HepG2 (cell line): Measurements from ENCODE around the gene RBP4. TPM values are rescaled to one million over a fixed set of nuclear protein-coding genes. Genes with fewer than 3 reads are reported as not detected.

Experiments used
- CREB3 ChIP-seq: sonication (generic); formaldehyde crosslinking; IDR thresholded peaks from 2 replicates; pipeline ENCODE4 v1.5.0; 2020; ENCODE audit warnings: missing genetic modification reagents
- MEF2D ChIP-seq: sonication (generic); formaldehyde crosslinking; IDR thresholded peaks from 2 replicates; pipeline ENCODE4 v1.5.1; 2020; ENCODE audit warnings: mild to moderate bottlenecking, missing genetic modification reagents
- POLR2A ChIP-seq, 2 experiments: IDR thresholded peaks; 2 replicates each; pipeline ENCODE4 v1.6.1; 2011; ENCODE audit warnings: low read depth in 2 of 2, low read length in 2 of 2, mild to moderate bottlenecking in 1 of 2, moderate library complexity in 1 of 2; ENCODE audit not compliant: insufficient read depth in 1 of 2
- SAFB2 ChIP-seq: sonication (generic); formaldehyde crosslinking; IDR thresholded peaks from 2 replicates; pipeline ENCODE4 v1.5.1; 2020; ENCODE audit warnings: missing genetic modification reagents, low read depth, mild to moderate bottlenecking, borderline replicate concordance
- SP2 ChIP-seq: sonication (generic); formaldehyde crosslinking; IDR thresholded peaks from 2 replicates; pipeline ENCODE4 v1.5.1; 2020; ENCODE audit warnings: mild to moderate bottlenecking, missing genetic modification reagents
- SRF ChIP-seq: IDR thresholded peaks from 2 replicates; pipeline ENCODE4 v1.6.1; 2011; ENCODE audit warnings: mild to moderate bottlenecking, low read depth, low read length, moderate library complexity
- TBX3 ChIP-seq: fragments of 450-650 bp; IDR thresholded peaks from 2 replicates; pipeline ENCODE4 v1.6.1; 2017; ENCODE audit warnings: antibody characterized with exemption, mild to moderate bottlenecking, inconsistent platforms, borderline replicate concordance
- TFDP1 ChIP-seq: IDR thresholded peaks from 2 replicates; pipeline ENCODE4 v1.6.1; 2016; ENCODE audit warnings: missing compliant biosample characterization, missing genetic modification reagents, borderline replicate concordance
- USF2 ChIP-seq, 2 experiments: sonication (generic) in 1 of 2; formaldehyde crosslinking in 1 of 2; IDR thresholded peaks; 2 replicates each; pipeline versions ENCODE4 v1.5.1 to v1.6.1; 2011 to 2020; ENCODE audit warnings: borderline replicate concordance in 1 of 2, low read depth in 1 of 2, low read length in 1 of 2, mild to moderate bottlenecking in 1 of 2, missing genetic modification reagents in 1 of 2, moderate library complexity in 1 of 2
- ZKSCAN5 ChIP-seq: sonication (generic); formaldehyde crosslinking; IDR thresholded peaks from 2 replicates; pipeline ENCODE4 v1.5.1; 2020; ENCODE audit warnings: mild to moderate bottlenecking, missing genetic modification reagents
- ZNF292 ChIP-seq: sonication (generic); formaldehyde crosslinking; IDR thresholded peaks from 2 replicates; pipeline ENCODE4 v1.8.1; 2022; ENCODE audit warnings: mild to moderate bottlenecking, low read depth, missing genetic modification reagents, borderline replicate concordance
- ZNF296 ChIP-seq: sonication (generic); formaldehyde crosslinking; conservative IDR thresholded peaks from 2 replicates; pipeline ENCODE4 v1.5.0; 2020; ENCODE audit warnings: mild to moderate bottlenecking, missing genetic modification reagents
- ZNF749 ChIP-seq: sonication (generic); formaldehyde crosslinking; IDR thresholded peaks from 2 replicates; pipeline ENCODE4 v1.8.0; 2022; ENCODE audit warnings: mild to moderate bottlenecking, missing genetic modification reagents, moderate library complexity, borderline replicate concordance
- ZNF768 ChIP-seq: sonication (generic); formaldehyde crosslinking; IDR thresholded peaks from 2 replicates; pipeline ENCODE4 v1.4.0; 2020; ENCODE audit warnings: missing genetic modification reagents
- polyA plus RNA-seq, 8 experiments: library from polyadenylated mRNA; depleted of rRNA in 3 of 8; stranded (reverse) in 7 of 8; unstranded in 1 of 8; fragments of >200 nt; fragmentation: Illumina TruSeq in 4 of 8; extraction: Trizol in 4 of 8; gene quantifications; 2 replicates each; pipeline versions ENCODE4 v1.2.1 to v1.2.3, GENCODE V29; 2011 to 2016; ENCODE audit warnings: low read depth in 4 of 8, missing spikeins in 1 of 8, mixed read lengths in 1 of 8; ENCODE audit not compliant: insufficient read depth in 1 of 8
- total RNA-seq, 5 experiments: library from RNA; depleted of rRNA; stranded (reverse); fragments of >200 nt; fragmentation: Illumina TruSeq; extraction: Trizol; gene quantifications; 2 replicates each; pipeline ENCODE4 v1.2.3, GENCODE V29; 2016; ENCODE audit warnings: low read depth in 1 of 5
- TF ChIP-seq, protein P1 (sequence below): sonication (generic); formaldehyde crosslinking; IDR thresholded peaks from 2 replicates; pipeline ENCODE4 v1.5.1; 2020; ENCODE audit warnings: mild to moderate bottlenecking, missing genetic modification reagents, borderline replicate concordance
- TF ChIP-seq, protein P2 (sequence below): sonication (generic); formaldehyde crosslinking; IDR thresholded peaks from 2 replicates; pipeline ENCODE4 v1.5.1; 2020; ENCODE audit warnings: missing genetic modification reagents, mild to moderate bottlenecking, borderline replicate concordance
- TF ChIP-seq, protein P3 (sequence below): sonication (generic); formaldehyde crosslinking; IDR thresholded peaks from 2 replicates; pipeline ENCODE4 v1.4.0; 2020; ENCODE audit warnings: missing genetic modification reagents, borderline replicate concordance

Gene RBP4
- total and polyA plus RNA-seq, 2 of the 13 experiments (the other 11 are each of a cell fraction or from before 2014, with no cell fraction given) = 642 to 931 TPM

DNA sequence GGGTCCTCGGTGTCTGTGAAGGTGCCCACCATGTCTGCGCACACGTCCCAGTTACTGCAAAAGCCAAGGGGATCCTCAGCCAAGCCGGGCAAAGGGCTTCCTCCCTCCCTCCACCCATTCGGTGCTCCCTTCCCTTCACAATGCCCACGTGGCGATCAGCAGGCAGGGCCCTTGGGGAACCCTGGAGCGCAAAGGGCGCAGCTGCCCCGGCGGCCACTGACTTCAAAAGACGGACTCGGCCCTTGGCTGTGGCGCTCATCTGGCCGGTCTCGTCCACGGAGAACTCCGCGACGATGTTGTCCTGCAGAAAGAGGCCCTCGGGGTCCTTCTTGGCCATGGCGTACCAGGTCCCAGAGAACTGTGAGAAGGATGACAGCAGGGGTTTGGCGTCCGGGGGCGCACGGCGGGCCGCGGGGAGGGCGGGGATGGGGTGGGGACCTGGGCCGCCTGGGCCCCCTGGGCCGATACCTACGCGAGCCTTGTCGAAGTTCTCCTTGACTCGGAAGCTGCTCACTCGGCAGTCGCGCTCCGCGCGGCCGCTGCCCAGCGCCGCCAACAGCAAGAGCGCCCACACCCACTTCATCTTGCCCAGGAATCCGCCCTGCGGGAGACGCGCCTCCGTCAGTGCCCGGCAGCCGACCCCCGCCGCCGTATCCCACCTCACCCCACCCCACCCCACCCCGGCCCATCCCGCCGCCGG, 439 bp downstream of the RBP4 start (continued):
- TF ChIP-seq, protein P1, sequence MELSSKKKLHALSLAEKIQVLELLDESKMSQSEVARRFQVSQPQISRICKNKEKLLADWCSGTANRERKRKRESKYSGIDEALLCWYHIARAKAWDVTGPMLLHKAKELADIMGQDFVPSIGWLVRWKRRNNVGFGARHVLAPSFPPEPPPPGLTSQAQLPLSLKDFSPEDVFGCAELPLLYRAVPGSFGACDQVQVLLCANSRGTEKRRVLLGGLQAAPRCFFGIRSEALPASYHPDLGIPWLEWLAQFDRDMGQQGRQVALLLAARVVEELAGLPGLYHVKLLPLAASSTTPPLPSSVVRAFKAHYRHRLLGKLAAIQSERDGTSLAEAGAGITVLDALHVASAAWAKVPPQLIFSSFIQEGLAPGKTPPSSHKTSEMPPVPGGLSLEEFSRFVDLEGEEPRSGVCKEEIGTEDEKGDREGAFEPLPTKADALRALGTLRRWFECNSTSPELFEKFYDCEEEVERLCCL = no peak
- no peak for TF ChIP-seq ZKSCAN5 (CRISPR knock-in tag)
- no peak for TF ChIP-seq SRF
- TF ChIP-seq CREB3 = 0 out of 2 replicates have a peak, but pooled peaks have one; percentile 6
- TF ChIP-seq MEF2D (CRISPR knock-in tag) = no peak; the same call in 1 of the 2 replicates
- no peak for TF ChIP-seq ZNF768 (CRISPR knock-in tag)
- no peak for TF ChIP-seq SAFB2
- no peak for TF ChIP-seq ZNF749
- 0 out of 2 replicates have a peak, but pooled peaks have one; percentile 30 for TF ChIP-seq TFDP1 (CRISPR knock-in tag)
- TF ChIP-seq ZNF292 (CRISPR knock-in tag) = no peak
- TF ChIP-seq TBX3 = no peak
- no peak for TF ChIP-seq USF2 (IDR thresholded peaks at IDR 0.05; ENCODE audit: low read depth, low read length)
- TF ChIP-seq USF2 (CRISPR knock-in tag; IDR thresholded peaks at IDR 0.05; ENCODE audit: borderline replicate concordance) = no peak
- TF ChIP-seq, protein P2, sequence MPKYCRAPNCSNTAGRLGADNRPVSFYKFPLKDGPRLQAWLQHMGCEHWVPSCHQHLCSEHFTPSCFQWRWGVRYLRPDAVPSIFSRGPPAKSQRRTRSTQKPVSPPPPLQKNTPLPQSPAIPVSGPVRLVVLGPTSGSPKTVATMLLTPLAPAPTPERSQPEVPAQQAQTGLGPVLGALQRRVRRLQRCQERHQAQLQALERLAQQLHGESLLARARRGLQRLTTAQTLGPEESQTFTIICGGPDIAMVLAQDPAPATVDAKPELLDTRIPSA = no peak
- TF ChIP-seq, protein P3, sequence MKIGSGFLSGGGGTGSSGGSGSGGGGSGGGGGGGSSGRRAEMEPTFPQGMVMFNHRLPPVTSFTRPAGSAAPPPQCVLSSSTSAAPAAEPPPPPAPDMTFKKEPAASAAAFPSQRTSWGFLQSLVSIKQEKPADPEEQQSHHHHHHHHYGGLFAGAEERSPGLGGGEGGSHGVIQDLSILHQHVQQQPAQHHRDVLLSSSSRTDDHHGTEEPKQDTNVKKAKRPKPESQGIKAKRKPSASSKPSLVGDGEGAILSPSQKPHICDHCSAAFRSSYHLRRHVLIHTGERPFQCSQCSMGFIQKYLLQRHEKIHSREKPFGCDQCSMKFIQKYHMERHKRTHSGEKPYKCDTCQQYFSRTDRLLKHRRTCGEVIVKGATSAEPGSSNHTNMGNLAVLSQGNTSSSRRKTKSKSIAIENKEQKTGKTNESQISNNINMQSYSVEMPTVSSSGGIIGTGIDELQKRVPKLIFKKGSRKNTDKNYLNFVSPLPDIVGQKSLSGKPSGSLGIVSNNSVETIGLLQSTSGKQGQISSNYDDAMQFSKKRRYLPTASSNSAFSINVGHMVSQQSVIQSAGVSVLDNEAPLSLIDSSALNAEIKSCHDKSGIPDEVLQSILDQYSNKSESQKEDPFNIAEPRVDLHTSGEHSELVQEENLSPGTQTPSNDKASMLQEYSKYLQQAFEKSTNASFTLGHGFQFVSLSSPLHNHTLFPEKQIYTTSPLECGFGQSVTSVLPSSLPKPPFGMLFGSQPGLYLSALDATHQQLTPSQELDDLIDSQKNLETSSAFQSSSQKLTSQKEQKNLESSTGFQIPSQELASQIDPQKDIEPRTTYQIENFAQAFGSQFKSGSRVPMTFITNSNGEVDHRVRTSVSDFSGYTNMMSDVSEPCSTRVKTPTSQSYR (CRISPR knock-in tag) = no peak
- TF ChIP-seq ZNF296 = no peak
- peak; percentile 16 to 37; a peak in 1 of 4 replicates for TF ChIP-seq POLR2A (IDR thresholded peaks at IDR 0.05; ENCODE audit: insufficient read depth in 1 of 2, low read depth in 2 of 2, low read length in 2 of 2)
- TF ChIP-seq SP2 = no peak
